A549 (cell line): ENCODE results near the gene GMDS. TPM values are rescaled to one million over a fixed set of nuclear protein-coding genes. Genes with fewer than 3 reads are reported as not detected.

Source experiments
- ATAC-seq, 2 experiments: fragments of 200-7000 bp in 1 of 2; fragments of >200 bp in 1 of 2; cut with Nextera tagmentation in 1 of 2; cut with Tn5 transposase in 1 of 2; 3 replicates each; pipeline versions ENCODE4 v1.8.0 to v1.9.1; 2018 to 2020; ENCODE audit warnings: mild to moderate bottlenecking in 1 of 2, moderate library complexity in 1 of 2
- CTCF ChIA-PET: fragments of 300-600 bp; sonication (Branson Sonifier 250); formaldehyde crosslinking; extraction: SDS; loops from one replicate; lab custom pipeline; 2021; ENCODE audit warnings: antibody characterized with exemption, inconsistent platforms; lab: Yijun Ruan, JAX
- POLR2A ChIA-PET: fragments of 350-600 bp; formaldehyde crosslinking; extraction: SDS; loops from one replicate; lab custom pipeline; 2021; ENCODE audit warnings: antibody characterized with exemption, inconsistent platforms; lab: Yijun Ruan, JAX
- DNase-seq, 2 experiments: peaks; one replicate each; pipeline versions ENCODE4 v3.0.0 to v3.0.0-alpha.2; 2011 to 2016; ENCODE audit warnings: low read depth in 1 of 2, low spot score in 1 of 2
- FAIRE-seq: peaks from 2 replicates; lab custom pipeline; 2011; peaks lifted over from hg19 to GRCh38; lab: Jason Lieb, UNC
- H3K27ac ChIP-seq, 2 experiments: fragments of >200 bp; sonication (Bioruptor Twin); formaldehyde crosslinking; 3 replicates each; pipeline ENCODE4 v1.5.1; 2016 to 2017
- H3K4me1 ChIP-seq: fragments of >200 bp; sonication (Bioruptor Twin); formaldehyde crosslinking; 3 replicates; pipeline ENCODE4 v1.6.1; 2016
- H3K4me2 ChIP-seq: fragments of >200 bp; sonication (Bioruptor Twin); formaldehyde crosslinking; 3 replicates; pipeline ENCODE4 v1.6.1; 2016
- H3K4me3 ChIP-seq: fragments of >200 bp; sonication (Bioruptor Twin); formaldehyde crosslinking; 3 replicates; pipeline ENCODE4 v1.5.1; 2016
- H3K9me3 ChIP-seq: fragments of >200 bp; sonication (Bioruptor Twin); formaldehyde crosslinking; 3 replicates; pipeline ENCODE4 v1.6.1; 2016
- BHLHE40 ChIP-seq: IDR thresholded peaks from 2 replicates; pipeline ENCODE4 v1.6.1; 2012; ENCODE audit warnings: low read depth, low read length, inconsistent platforms
- CBX2 ChIP-seq: fragments of 200-600 bp; sonication (generic); IDR thresholded peaks from 2 replicates; pipeline ENCODE4 v1.6.1; 2016; ENCODE audit warnings: low read depth, mild to moderate bottlenecking, borderline replicate concordance
- CHD4 ChIP-seq: fragments of 200-600 bp; sonication (generic); IDR thresholded peaks from 2 replicates; pipeline ENCODE4 v1.6.1; 2016; ENCODE audit warnings: antibody characterized with exemption, mild to moderate bottlenecking, borderline replicate concordance
- EHF ChIP-seq: fragments of 250-450 bp; sonication (Bioruptor Pico); IDR thresholded peaks from 2 replicates; pipeline ENCODE4 v1.5.0; 2020; ENCODE audit warnings: mild to moderate bottlenecking
- ESRRA ChIP-seq: fragments of 150-350 bp; IDR thresholded peaks from 2 replicates; pipeline ENCODE4 v1.6.1; 2014; ENCODE audit warnings: mild to moderate bottlenecking, low read length, borderline replicate concordance
- FOSL2 ChIP-seq, 2 experiments: fragments of 450-650 bp in 1 of 2; fragments of >200 bp in 1 of 2; sonication (Bioruptor Twin) in 1 of 2; formaldehyde crosslinking; IDR thresholded peaks; 2 replicates each; pipeline versions ENCODE4 v1.5.0 to v1.6.1; 2016 to 2020; ENCODE audit warnings: mild to moderate bottlenecking in 1 of 2, moderate library complexity in 1 of 2
- HES2 ChIP-seq: fragments of >200 bp; sonication (Bioruptor Twin); formaldehyde crosslinking; IDR thresholded peaks from 2 replicates; pipeline ENCODE4 v1.6.1; 2016
- JUNB ChIP-seq: fragments of >200 bp; sonication (Bioruptor Twin); formaldehyde crosslinking; IDR thresholded peaks from 2 replicates; pipeline ENCODE4 v1.6.1; 2016
- KDM1A ChIP-seq: fragments of 200-600 bp; sonication (generic); IDR thresholded peaks from 2 replicates; pipeline ENCODE4 v1.6.1; 2016; ENCODE audit warnings: low read depth, mild to moderate bottlenecking
- KDM5A ChIP-seq: fragments of 200-600 bp; sonication (generic); IDR thresholded peaks from 2 replicates; pipeline ENCODE4 v1.6.1; 2016; ENCODE audit warnings: antibody characterized with exemption, mild to moderate bottlenecking
- MAFK ChIP-seq: fragments of 450-650 bp; IDR thresholded peaks from 2 replicates; pipeline ENCODE4 v1.6.1; 2014; ENCODE audit not compliant: partially characterized antibody
- MAX ChIP-seq: IDR thresholded peaks from 2 replicates; pipeline ENCODE4 v1.6.1; 2012
- NR3C1 ChIP-seq: fragments of >200 bp; sonication (Bioruptor Twin); formaldehyde crosslinking; IDR thresholded peaks from 3 replicates; pipeline ENCODE4 v1.6.1; 2017
- POLR2A ChIP-seq: IDR thresholded peaks from 2 replicates; pipeline ENCODE4 v1.6.1; 2012; ENCODE audit warnings: mild to moderate bottlenecking, low read length
- POLR2AphosphoS2 ChIP-seq: conservative IDR thresholded peaks from 2 replicates; pipeline ENCODE4 v1.6.1; 2012; ENCODE audit warnings: low read length, improper control_type of control experiment, inconsistent platforms
- RAD21 ChIP-seq, 2 experiments: fragments of >200 bp in 1 of 2; sonication (Bioruptor Twin) in 1 of 2; formaldehyde crosslinking in 1 of 2; IDR thresholded peaks in 1 of 2; conservative IDR thresholded peaks in 1 of 2; 2 replicates in 1 of 2; 3 replicates in 1 of 2; pipeline ENCODE4 v1.6.1; 2012 to 2018; ENCODE audit warnings: inconsistent platforms in 1 of 2
- RARB ChIP-seq: fragments of 250-450 bp; sonication (Bioruptor Pico); IDR thresholded peaks from 2 replicates; pipeline ENCODE4 v1.8.0; 2021; ENCODE audit warnings: mild to moderate bottlenecking, moderate library complexity
- RFX5 ChIP-seq: fragments of 450-650 bp; IDR thresholded peaks from 2 replicates; pipeline ENCODE4 v1.7.1; 2014; ENCODE audit warnings: antibody characterized with exemption, mild to moderate bottlenecking, moderate library complexity
- SMC3 ChIP-seq: fragments of >200 bp; sonication (Bioruptor Twin); formaldehyde crosslinking; IDR thresholded peaks from 3 replicates; pipeline ENCODE4 v1.6.1; 2018; ENCODE audit warnings: inconsistent platforms
- SREBF2 ChIP-seq: fragments of 450-650 bp; IDR thresholded peaks from 2 replicates; pipeline ENCODE4 v1.6.1; 2014; ENCODE audit warnings: mild to moderate bottlenecking, moderate library complexity
- ZC3H11A ChIP-seq: fragments of 450-650 bp; IDR thresholded peaks from 2 replicates; pipeline ENCODE4 v1.6.1; 2014; ENCODE audit warnings: antibody characterized with exemption, mild to moderate bottlenecking
- ZFP36 ChIP-seq: fragments of 450-650 bp; IDR thresholded peaks from 2 replicates; pipeline ENCODE4 v1.6.1; 2014; ENCODE audit warnings: borderline replicate concordance; ENCODE audit not compliant: partially characterized antibody
- ZNF302 ChIP-seq: fragments of 250-450 bp; sonication (Bioruptor Pico); IDR thresholded peaks from 2 replicates; pipeline ENCODE4 v1.9.0; 2021; ENCODE audit warnings: inconsistent platforms, mild to moderate bottlenecking, moderate library complexity
- ZSCAN20 ChIP-seq: fragments of 250-450 bp; sonication (Bioruptor Pico); IDR thresholded peaks from 2 replicates; pipeline ENCODE4 v1.8.0; 2022; ENCODE audit warnings: mild to moderate bottlenecking, moderate library complexity
- WGBS: methylation state at CpG from one replicate; pipeline ENCODE4 v1.1.6; 2017; ENCODE audit errors: missing lambda C conversion rate; 5-methylcytosine and 5-hydroxymethylcytosine counted together
- polyA plus RNA-seq, 4 experiments: library from polyadenylated mRNA; depleted of rRNA in 3 of 4; stranded (reverse); fragments of >200 nt; fragmentation: RNase III in 1 of 4; extraction: RNeasy Plus Mini Kit Qiagen cat#74134 plus additional on column Dnase treatment in 1 of 4; gene quantifications; 2 replicates in 3 of 4; 3 replicates in 1 of 4; pipeline ENCODE4 v1.2.3, GENCODE V29; 2011 to 2017
- TF ChIP-seq, protein P1 (sequence below): fragments of 200-600 bp; sonication (generic); IDR thresholded peaks from 2 replicates; pipeline ENCODE4 v1.6.1; 2016; ENCODE audit warnings: antibody characterized with exemption, mild to moderate bottlenecking, moderate library complexity
- TF ChIP-seq, protein P2 (sequence below): IDR thresholded peaks from 2 replicates; pipeline ENCODE4 v1.6.1; 2012; ENCODE audit warnings: low read depth, borderline replicate concordance

The GMDS gene
- polyA plus RNA-seq, 2 of the 4 experiments (the other 2 are of a cell fraction): 9.9 to 12.4 TPM

DNA sequence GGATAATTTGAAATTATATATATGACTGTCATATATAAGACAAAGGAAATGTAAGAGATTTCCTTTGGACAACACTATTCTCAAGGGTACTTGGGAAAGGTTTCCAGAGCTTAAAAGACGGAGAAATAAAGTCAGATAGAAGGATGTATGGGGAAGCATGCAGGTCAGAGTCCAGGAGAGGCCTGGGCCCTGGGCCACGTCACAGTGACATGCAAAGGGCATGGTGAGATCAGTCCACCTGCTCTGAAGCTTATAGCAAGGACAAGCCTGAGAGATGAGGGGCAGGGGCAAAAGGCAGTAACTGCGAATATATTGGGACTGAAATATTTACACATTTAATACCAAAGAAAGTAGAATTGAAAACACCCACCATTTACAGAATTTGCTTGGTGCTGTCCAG is 24.6 kb upstream of the GMDS start:
- Histone ChIP-seq H3K4me2 (no peak overlapping the region), H3K4me3 (no peak overlapping the region)
- TF ChIP-seq RFX5 (no peak), ZSCAN20 (CRISPR knock-in tag) (no peak), KDM5A (no peak), HES2 (no peak), FOSL2 (IDR thresholded peaks at IDR 0.05) (no peak), FOSL2 (CRISPR knock-in tag; IDR thresholded peaks at IDR 0.05) (no peak), RARB (CRISPR knock-in tag) (no peak), ZC3H11A (no peak), POLR2A (no peak), KDM1A (no peak), SMC3 (no peak)
- TF ChIP-seq, protein P1, sequence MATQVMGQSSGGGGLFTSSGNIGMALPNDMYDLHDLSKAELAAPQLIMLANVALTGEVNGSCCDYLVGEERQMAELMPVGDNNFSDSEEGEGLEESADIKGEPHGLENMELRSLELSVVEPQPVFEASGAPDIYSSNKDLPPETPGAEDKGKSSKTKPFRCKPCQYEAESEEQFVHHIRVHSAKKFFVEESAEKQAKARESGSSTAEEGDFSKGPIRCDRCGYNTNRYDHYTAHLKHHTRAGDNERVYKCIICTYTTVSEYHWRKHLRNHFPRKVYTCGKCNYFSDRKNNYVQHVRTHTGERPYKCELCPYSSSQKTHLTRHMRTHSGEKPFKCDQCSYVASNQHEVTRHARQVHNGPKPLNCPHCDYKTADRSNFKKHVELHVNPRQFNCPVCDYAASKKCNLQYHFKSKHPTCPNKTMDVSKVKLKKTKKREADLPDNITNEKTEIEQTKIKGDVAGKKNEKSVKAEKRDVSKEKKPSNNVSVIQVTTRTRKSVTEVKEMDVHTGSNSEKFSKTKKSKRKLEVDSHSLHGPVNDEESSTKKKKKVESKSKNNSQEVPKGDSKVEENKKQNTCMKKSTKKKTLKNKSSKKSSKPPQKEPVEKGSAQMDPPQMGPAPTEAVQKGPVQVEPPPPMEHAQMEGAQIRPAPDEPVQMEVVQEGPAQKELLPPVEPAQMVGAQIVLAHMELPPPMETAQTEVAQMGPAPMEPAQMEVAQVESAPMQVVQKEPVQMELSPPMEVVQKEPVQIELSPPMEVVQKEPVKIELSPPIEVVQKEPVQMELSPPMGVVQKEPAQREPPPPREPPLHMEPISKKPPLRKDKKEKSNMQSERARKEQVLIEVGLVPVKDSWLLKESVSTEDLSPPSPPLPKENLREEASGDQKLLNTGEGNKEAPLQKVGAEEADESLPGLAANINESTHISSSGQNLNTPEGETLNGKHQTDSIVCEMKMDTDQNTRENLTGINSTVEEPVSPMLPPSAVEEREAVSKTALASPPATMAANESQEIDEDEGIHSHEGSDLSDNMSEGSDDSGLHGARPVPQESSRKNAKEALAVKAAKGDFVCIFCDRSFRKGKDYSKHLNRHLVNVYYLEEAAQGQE: no peak
- TF ChIP-seq, all 56 proteins: peak for 0
- ChIA-PET POLR2A (no interaction called here), CTCF (no interaction called here)
- 92% methylated on average over 3 of the region's 3 CpGs for WGBS
- Histone ChIP-seq H3K9me3 (no peaks in the 10 kb centered on the region), H3K27ac (no peak overlapping the region), H3K4me1 (0 out of 3 replicates have a peak, but pooled peaks cover 8% of the 10 kb centered on the region)
- no peak for FAIRE-seq
- ATAC-seq: no peak
- no peak for DNase-seq

DNA sequence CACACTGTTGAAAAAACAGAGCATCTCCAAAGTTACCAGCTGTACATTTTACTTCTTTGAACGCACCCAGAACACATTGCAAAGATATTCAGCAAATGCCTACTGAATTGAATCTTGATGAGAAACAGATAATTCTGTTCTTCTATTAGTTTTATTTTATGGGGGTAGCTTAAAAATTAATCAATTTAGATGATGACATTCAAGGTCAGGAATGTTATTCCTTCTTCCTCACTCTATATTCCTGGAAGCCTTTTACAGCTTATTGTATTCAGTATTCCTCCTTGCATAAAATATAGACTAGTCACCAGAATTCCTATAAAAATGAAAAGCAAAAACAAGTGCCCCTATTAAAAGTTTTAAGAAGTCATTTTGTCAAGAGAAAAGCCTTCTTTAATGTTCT is 21.4 kb upstream of the GMDS start:
- peak overlapping the region; percentile 31; the same call in 2 of the 3 replicates for H3K4me2 ChIP-seq
- H3K4me1 ChIP-seq: 0 out of 3 replicates have a peak, but pooled peaks cover 8% of the 10 kb centered on the region
- WGBS: 67% methylated on average over 1 of the region's 1 CpG
- DNase-seq: no peak
- H3K9me3 ChIP-seq: no peaks in the 10 kb centered on the region
- CTCF ChIA-PET: interaction anchor here (0.9 kb wide), 1 partner anchor 20 kb away, joined by 4 read pairs; no protein-coding TSS in a partner anchor
- H3K27ac ChIP-seq: no peak overlapping the region
- no peak for ATAC-seq
- no peak for FAIRE-seq
- POLR2A ChIA-PET: no interaction called here
- TF ChIP-seq JUNB (no peak), BHLHE40 (no peak), ZNF302 (CRISPR knock-in tag) (no peak), ZFP36 (no peak), NR3C1 (no peak), ZSCAN20 (CRISPR knock-in tag) (no peak), FOSL2 (IDR thresholded peaks at IDR 0.05) (no peak), FOSL2 (CRISPR knock-in tag; IDR thresholded peaks at IDR 0.05) (no peak), RAD21 (conservative IDR thresholded peaks at IDR 0.05 in 1 of 2, IDR thresholded peaks at IDR 0.05 in 1 of 2) (no peak), ESRRA (no peak), HES2 (no peak), EHF (CRISPR knock-in tag) (no peak), POLR2AphosphoS2 (no peak), SREBF2 (no peak), MAX (no peak), CBX2 (no peak), CHD4 (no peak), MAFK (no peak)
- TF ChIP-seq, protein P2, sequence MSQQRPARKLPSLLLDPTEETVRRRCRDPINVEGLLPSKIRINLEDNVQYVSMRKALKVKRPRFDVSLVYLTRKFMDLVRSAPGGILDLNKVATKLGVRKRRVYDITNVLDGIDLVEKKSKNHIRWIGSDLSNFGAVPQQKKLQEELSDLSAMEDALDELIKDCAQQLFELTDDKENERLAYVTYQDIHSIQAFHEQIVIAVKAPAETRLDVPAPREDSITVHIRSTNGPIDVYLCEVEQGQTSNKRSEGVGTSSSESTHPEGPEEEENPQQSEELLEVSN: no peak
- H3K4me3 ChIP-seq: no peak overlapping the region
